ENCODE measurements around the gene RAB5B. TPM values are rescaled to one million over a fixed set of nuclear protein-coding genes. Genes with fewer than 3 reads are reported as not detected.

The RAB5B gene
- polyA plus RNA-seq, 3 donors: 44.0 to 63.0 (median 48.5) TPM

GRCh38 chr12:56013482-56013881 is 39.6 kb downstream of the RAB5B start:
- Histone ChIP-seq H3K27ac (ENCODE audit: low read depth in 1 of 2, low read length in 2 of 2) (no peak overlapping the region), H3K4me3 (replicated peaks in 1 of 3; ENCODE audit: low read depth in 2 of 3, low read length in 3 of 3) (no peak overlapping the region), H3K9ac (ENCODE audit: insufficient read depth, low read length, poor library complexity, severe bottlenecking) (no peak overlapping the region), H4K20me1 (ENCODE audit: insufficient read depth, low read length) (no peaks in the 10 kb centered on the region), H3K9me3 (replicated peaks in 1 of 2; ENCODE audit: control insufficient read depth in 1 of 2, insufficient read depth in 1 of 2, low read length in 2 of 2) (no peaks in the 10 kb centered on the region), H3K4me2 (replicated peaks; ENCODE audit: extremely low read depth, low read length, poor library complexity, severe bottlenecking) (no peak overlapping the region), H3K4me1 (ENCODE audit: control insufficient read depth in 1 of 2, insufficient read depth in 2 of 2, low read length in 2 of 2) (no peaks in the 10 kb centered on the region), H3K27me3 (ENCODE audit: control insufficient read depth in 2 of 2, insufficient read depth in 2 of 2, low read length in 2 of 2) (no peaks in the 10 kb centered on the region), H3K36me3 (replicated peaks in 1 of 2; ENCODE audit: control insufficient read depth in 1 of 2, insufficient read depth in 2 of 2, low read length in 2 of 2) (peaks cover 0 to 7% of the 10 kb centered on the region in 2 donors), H3K79me2 (ENCODE audit: insufficient read depth, low read length) (no peaks in the 10 kb centered on the region), H2AFZ (ENCODE audit: insufficient read depth, low read depth, low read length, poor library complexity, severe bottlenecking) (no peak overlapping the region)
- peaks cover 0 to 3% (median 0%) of the 10 kb centered on the region in 3 donors for H3K27me3 Mint-ChIP-seq (ENCODE audit: low read depth in 3 of 3)
- no peak overlapping the region for H3K27ac Mint-ChIP-seq
- no peaks in the 10 kb centered on the region for H3K9me3 Mint-ChIP-seq
- TF ChIP-seq CTCF (IDR thresholded peaks at IDR 0.05): no peak
- no peaks in the 10 kb centered on the region for H3K4me1 Mint-ChIP-seq
- intact Hi-C loops (cut with micrococcal nuclease): no loop called here
- peaks cover 9 to 15% of the 10 kb centered on the region in 2 donors for H3K36me3 Mint-ChIP-seq
- no peak overlapping the region for H3K4me3 Mint-ChIP-seq
- no peak for DNase-seq
- WGBS (ENCODE audit: insufficient coverage): 74% methylated on average over 3 of the region's 5 CpGs

DNA sequence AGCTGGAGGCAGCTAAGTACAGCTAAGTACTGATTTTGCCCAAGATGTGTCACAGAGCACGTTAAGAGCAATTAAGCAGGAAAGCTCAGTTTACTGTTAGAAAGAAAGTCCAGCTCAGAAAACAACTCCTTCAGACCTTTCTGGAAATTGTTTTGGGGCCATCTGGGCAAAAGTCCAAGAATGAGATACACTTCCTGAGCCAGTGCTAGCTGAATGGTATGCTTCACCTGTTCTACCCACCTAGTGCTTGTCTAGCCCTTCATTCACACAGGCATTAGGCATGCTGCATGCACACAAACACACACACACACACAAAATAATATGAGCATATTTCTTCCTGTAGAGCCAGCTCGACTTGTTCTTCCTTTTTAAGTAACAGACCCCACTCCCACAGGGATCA is 40.3 kb downstream of the RAB5B start:
- H3K27me3 ChIP-seq (ENCODE audit: control insufficient read depth in 2 of 2, insufficient read depth in 2 of 2, low read length in 2 of 2): no peaks in the 10 kb centered on the region
- no peak overlapping the region for H2AFZ ChIP-seq (ENCODE audit: insufficient read depth, low read depth, low read length, poor library complexity, severe bottlenecking)
- no peaks in the 10 kb centered on the region for H3K4me1 Mint-ChIP-seq
- H3K4me2 ChIP-seq (replicated peaks; ENCODE audit: extremely low read depth, low read length, poor library complexity, severe bottlenecking): no peak overlapping the region
- 66% methylated on average over 2 of the region's 2 CpGs for WGBS (ENCODE audit: insufficient coverage)
- no peak for DNase-seq
- H3K9me3 Mint-ChIP-seq: no peaks in the 10 kb centered on the region
- no peaks in the 10 kb centered on the region for H4K20me1 ChIP-seq (ENCODE audit: insufficient read depth, low read length)
- H3K79me2 ChIP-seq (ENCODE audit: insufficient read depth, low read length): no peaks in the 10 kb centered on the region
- no peaks in the 10 kb centered on the region for H3K9me3 ChIP-seq (replicated peaks in 1 of 2; ENCODE audit: control insufficient read depth in 1 of 2, insufficient read depth in 1 of 2, low read length in 2 of 2)
- H3K27ac Mint-ChIP-seq: no peak overlapping the region
- no peak overlapping the region for H3K27ac ChIP-seq (ENCODE audit: low read depth in 1 of 2, low read length in 2 of 2)
- no peak overlapping the region for H3K4me3 ChIP-seq (replicated peaks in 1 of 3; ENCODE audit: low read depth in 2 of 3, low read length in 3 of 3)
- H3K4me1 ChIP-seq (ENCODE audit: control insufficient read depth in 1 of 2, insufficient read depth in 2 of 2, low read length in 2 of 2): no peaks in the 10 kb centered on the region
- H3K36me3 Mint-ChIP-seq: peaks cover 13 to 16% of the 10 kb centered on the region in 2 donors
- H3K36me3 ChIP-seq (replicated peaks in 1 of 2; ENCODE audit: control insufficient read depth in 1 of 2, insufficient read depth in 2 of 2, low read length in 2 of 2): peaks cover 0 to 7% of the 10 kb centered on the region in 2 donors
- peaks cover 0 to 3% (median 0%) of the 10 kb centered on the region in 3 donors for H3K27me3 Mint-ChIP-seq (ENCODE audit: low read depth in 3 of 3)
- TF ChIP-seq CTCF (IDR thresholded peaks at IDR 0.05): no peak
- intact Hi-C loops (cut with micrococcal nuclease): no loop called here
- H3K4me3 Mint-ChIP-seq: no peak overlapping the region
- no peak overlapping the region for H3K9ac ChIP-seq (ENCODE audit: insufficient read depth, low read length, poor library complexity, severe bottlenecking)
